Testis (tissue), 3 donors: ENCODE data around the gene MED9. TPM values are rescaled to one million over a fixed set of nuclear protein-coding genes. Genes with fewer than 3 reads are reported as not detected.
"Not testable (repeated sequence)": the region's sequence is repeated elsewhere in the genome, so short reads cannot be mapped to it uniquely, and the experiment has no call there.

Experiments used
- DNase-seq: peaks from one replicate; pipeline ENCODE4 v3.0.0-alpha.2; 2019
- H3K27ac ChIP-seq, 2 donors: fragments of 200-600 bp; sonication (generic); one replicate each; pipeline ENCODE4 v1.5.1; 2019
- H3K27me3 ChIP-seq: fragments of 200-600 bp; sonication (generic); one replicate; pipeline ENCODE4 v1.5.1; 2019
- H3K36me3 ChIP-seq: fragments of 200-600 bp; sonication (generic); one replicate; pipeline ENCODE4 v1.5.1; 2017; ENCODE audit warnings: low read depth; ENCODE audit errors: missing control alignments
- H3K4me1 ChIP-seq: fragments of 200-600 bp; sonication (generic); one replicate; pipeline ENCODE4 v1.5.1; 2019
- H3K4me3 ChIP-seq, 2 donors: fragments of 200-600 bp; sonication (generic); one replicate each; pipeline ENCODE4 v1.5.1; 2017 to 2019
- H3K9me3 ChIP-seq: fragments of 200-600 bp; sonication (generic); one replicate; pipeline ENCODE4 v1.5.1; 2017
- POLR2A ChIP-seq: fragments of 450-650 bp; IDR thresholded peaks from one replicate; pipeline ENCODE4 v1.6.1; 2017; ENCODE audit warnings: antibody characterized with exemption, mild to moderate bottlenecking, moderate library complexity
- WGBS, 2 donors: methylation state at CpG; one replicate each; pipeline ENCODE4 v1.1.5; 2018; 5-methylcytosine and 5-hydroxymethylcytosine counted together
- intact Hi-C: fragments of 100-400 bp; cut with DNase I; formaldehyde crosslinking; loops from one replicate; pipeline ENCODE4 v1.15.1; 2023; ENCODE audit warnings: low total_unique reads
- polyA plus RNA-seq: library from polyadenylated mRNA; stranded (reverse); fragments of 350-450 nt; fragmentation: Illumina TruSeq; extraction: RNeasy Lipid Tissue Mini Kit (QIAGEN cat#74804); gene quantifications from one replicate; pipeline ENCODE4 v1.2.3, GENCODE V29; 2014; ENCODE audit warnings: low read depth, low replicate concordance; ENCODE audit not compliant: insufficient read depth
- total RNA-seq, 2 donors: library from RNA; depleted of rRNA; stranded (reverse); fragments of >200 nt; gene quantifications; one replicate each; pipeline ENCODE4 v1.2.3, GENCODE V29; 2016
- TF ChIP-seq, protein P1 (sequence below), 3 experiments: fragments of 450-650 bp in 2 of 3; fragments of 200-600 bp in 1 of 3; sonication (generic) in 1 of 3; IDR thresholded peaks; one replicate each; pipeline ENCODE4 v1.5.1; 2016 to 2019; ENCODE audit warnings: antibody characterized with exemption in 3 of 3, mild to moderate bottlenecking in 2 of 3, moderate library complexity in 1 of 3

Gene MED9
- total and polyA plus RNA-seq, 3 donors from 2014 or later = 18.8 to 42.6 (median 35.9) TPM

- H3K27ac ChIP-seq = no peak overlapping the region
- H3K9me3 ChIP-seq = no peaks in the 10 kb centered on the region
- no peaks in the 10 kb centered on the region for H3K4me1 ChIP-seq
- no peaks in the 10 kb centered on the region for H3K27me3 ChIP-seq
- 62 to 66% methylated on average over 11 to 12 of the region's 12 CpGs for WGBS, 2 donors
- intact Hi-C loops = no loop called here
- no peak overlapping the region for H3K4me3 ChIP-seq
- TF ChIP-seq, protein P1, sequence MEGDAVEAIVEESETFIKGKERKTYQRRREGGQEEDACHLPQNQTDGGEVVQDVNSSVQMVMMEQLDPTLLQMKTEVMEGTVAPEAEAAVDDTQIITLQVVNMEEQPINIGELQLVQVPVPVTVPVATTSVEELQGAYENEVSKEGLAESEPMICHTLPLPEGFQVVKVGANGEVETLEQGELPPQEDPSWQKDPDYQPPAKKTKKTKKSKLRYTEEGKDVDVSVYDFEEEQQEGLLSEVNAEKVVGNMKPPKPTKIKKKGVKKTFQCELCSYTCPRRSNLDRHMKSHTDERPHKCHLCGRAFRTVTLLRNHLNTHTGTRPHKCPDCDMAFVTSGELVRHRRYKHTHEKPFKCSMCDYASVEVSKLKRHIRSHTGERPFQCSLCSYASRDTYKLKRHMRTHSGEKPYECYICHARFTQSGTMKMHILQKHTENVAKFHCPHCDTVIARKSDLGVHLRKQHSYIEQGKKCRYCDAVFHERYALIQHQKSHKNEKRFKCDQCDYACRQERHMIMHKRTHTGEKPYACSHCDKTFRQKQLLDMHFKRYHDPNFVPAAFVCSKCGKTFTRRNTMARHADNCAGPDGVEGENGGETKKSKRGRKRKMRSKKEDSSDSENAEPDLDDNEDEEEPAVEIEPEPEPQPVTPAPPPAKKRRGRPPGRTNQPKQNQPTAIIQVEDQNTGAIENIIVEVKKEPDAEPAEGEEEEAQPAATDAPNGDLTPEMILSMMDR (IDR thresholded peaks at IDR 0.05) = no peak
- no peak for TF ChIP-seq POLR2A
- no peak for DNase-seq
- no peaks in the 10 kb centered on the region for H3K36me3 ChIP-seq
Measured at GRCh38 chr17:17484451-17484899, 7.7 kb downstream of the MED9 start.

GRCh38 chr17:17485420-17485819, 8.6 kb downstream of the MED9 start:
- no peak overlapping the region for H3K27ac ChIP-seq
- no peaks in the 10 kb centered on the region for H3K9me3 ChIP-seq
- H3K36me3 ChIP-seq = no peaks in the 10 kb centered on the region
- no peak overlapping the region for H3K4me3 ChIP-seq
- 91% methylated on average over 6 of the region's 6 CpGs for WGBS, 2 donors
- intact Hi-C loops = no loop called here
- no peak for TF ChIP-seq POLR2A
- TF ChIP-seq, protein P1 (IDR thresholded peaks at IDR 0.05) = no peak
- H3K27me3 ChIP-seq = no peaks in the 10 kb centered on the region
- no peak for DNase-seq
- H3K4me1 ChIP-seq = no peaks in the 10 kb centered on the region

GRCh38 chr17:17486416-17486815, 9.6 kb downstream of the MED9 start:
- DNase-seq, H3K9me3 ChIP-seq, intact Hi-C loops, H3K4me1 ChIP-seq, H3K27ac ChIP-seq, H3K27me3 ChIP-seq, H3K36me3 ChIP-seq: not testable (repeated sequence)
- WGBS, 2 donors = 80 to 96% methylated on average over 4 to 15 of the region's 23 CpGs
- H3K4me3 ChIP-seq = peak overlapping the region in 1 of 2 donors; percentile 24

DNA sequence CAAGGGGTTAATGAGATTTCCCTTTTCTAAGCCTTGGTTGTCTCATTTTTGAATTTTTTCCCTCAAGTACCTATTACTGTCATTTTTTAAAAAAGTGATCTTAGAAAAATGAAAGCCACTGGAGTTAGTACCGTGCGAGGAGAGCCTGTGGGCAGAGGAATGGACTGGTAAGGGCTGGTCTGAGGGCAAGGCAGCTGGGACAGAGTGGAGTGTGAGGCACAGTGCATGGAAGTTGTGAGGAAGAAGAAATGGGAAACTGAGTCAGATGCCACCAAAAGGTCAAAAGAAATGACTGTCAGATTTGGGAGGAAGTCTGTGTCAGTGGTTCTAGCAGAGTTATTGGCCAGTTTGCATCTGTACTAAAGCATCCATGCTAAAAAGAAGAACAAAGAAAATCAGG, 11.2 kb downstream of the MED9 start:
- H3K9me3 ChIP-seq = no peaks in the 10 kb centered on the region

GRCh38 chr17:17491031-17491471, 14.3 kb downstream of the MED9 start:
- no peak for DNase-seq
- H3K36me3 ChIP-seq = no peaks in the 10 kb centered on the region
- H3K4me1 ChIP-seq = peaks cover 9% of the 10 kb centered on the region
- no peak overlapping the region for H3K4me3 ChIP-seq
- 60 to 78% methylated on average over 3 to 10 of the region's 10 CpGs for WGBS, 2 donors
- H3K9me3 ChIP-seq = no peaks in the 10 kb centered on the region
- H3K27ac ChIP-seq = peak overlapping the region in 1 of 2 donors; percentile 19
- H3K27me3 ChIP-seq = no peaks in the 10 kb centered on the region
- TF ChIP-seq POLR2A = no peak
- TF ChIP-seq, protein P1 (IDR thresholded peaks at IDR 0.05) = no peak
- intact Hi-C loops = loop anchor here (5.0 to 10.0 kb wide), 2 partner anchors 74 to 146 kb away; no protein-coding TSS in a partner anchor

More for the DNA sequence above, 11.2 kb downstream of the MED9 start:
- Histone ChIP-seq H3K4me3 (no peak overlapping the region), H3K36me3 (no peaks in the 10 kb centered on the region), H3K27me3 (no peaks in the 10 kb centered on the region), H3K27ac (no peak overlapping the region), H3K4me1 (peaks cover 9% of the 10 kb centered on the region)
- 43 to 47% methylated on average over 2 of the region's 2 CpGs for WGBS, 2 donors
- TF ChIP-seq, protein P1 (IDR thresholded peaks at IDR 0.05) = no peak
- TF ChIP-seq POLR2A = no peak
- intact Hi-C loops = no loop called here
- DNase-seq = no peak
